NCI-H1930 (cell line): Measurements from ENCODE around the gene OMG.
"Not testable (repeated sequence)": the region's sequence is repeated elsewhere in the genome, so short reads cannot be mapped to it uniquely, and the experiment has no call there.

Source experiments
- DNase-seq, 2 experiments: peaks; one replicate each; lab custom pipeline; 2025; lab: John Stamatoyannopoulos, UW

OMG gene

GRCh38 chr17:31262923-31263322, 34.1 kb downstream of the OMG start:
- not testable (repeated sequence) for DNase-seq

GRCh38 chr17:31261601-31262000, 35.4 kb downstream of the OMG start:
- DNase-seq: no peak

GRCh38 chr17:31260151-31260550, 36.9 kb downstream of the OMG start:
- no peak for DNase-seq

GRCh38 chr17:31256936-31257335, 40.1 kb downstream of the OMG start:
- no peak for DNase-seq

- DNase-seq: no peak
Observed at GRCh38 chr17:31254654-31255053, 42.4 kb downstream of the OMG start.

- DNase-seq: no peak
Observed at GRCh38 chr17:31252741-31253140, 44.3 kb downstream of the OMG start.

GRCh38 chr17:31251970-31252328, 45.1 kb downstream of the OMG start:
- DNase-seq: no peak

- DNase-seq: no peak
Observed at GRCh38 chr17:31251105-31251969, 45.7 kb downstream of the OMG start.

GRCh38 chr17:31250229-31250628, 46.8 kb downstream of the OMG start:
- DNase-seq: no peak

GRCh38 chr17:31249835-31250141, 47.3 kb downstream of the OMG start:
- no peak for DNase-seq

GRCh38 chr17:31248986-31249834, 47.8 kb downstream of the OMG start:
- DNase-seq: no peak
